GM21737 (cell line): ENCODE measurements around the gene CFL1.

ENCODE experiments used
- ATAC-seq: cut with Tn5 transposase; IDR thresholded peaks from one replicate; pipeline ENCODE4 v1.9.1; 2021; ENCODE audit warnings: mild to moderate bottlenecking, moderate library complexity; ENCODE audit not compliant: unreplicated experiment

Gene CFL1

GRCh38 chr11:65809496-65809895 lies 48.5 kb downstream of the CFL1 start:
- ATAC-seq = no peak

- ATAC-seq = no peak
Measured at GRCh38 chr11:65808744-65809341, 49.1 kb downstream of the CFL1 start.

GRCh38 chr11:65806979-65807378 lies 51.0 kb downstream of the CFL1 start:
- no peak for ATAC-seq
